Embryonic facial prominence (tissue), 1 donor: Measurements from ENCODE around the gene HPDL.

Experiments used
- DNase-seq: peaks from one replicate; pipeline ENCODE4 v3.0.0-alpha.2; 2016; ENCODE audit errors: extremely low spot score

The HPDL gene

DNA sequence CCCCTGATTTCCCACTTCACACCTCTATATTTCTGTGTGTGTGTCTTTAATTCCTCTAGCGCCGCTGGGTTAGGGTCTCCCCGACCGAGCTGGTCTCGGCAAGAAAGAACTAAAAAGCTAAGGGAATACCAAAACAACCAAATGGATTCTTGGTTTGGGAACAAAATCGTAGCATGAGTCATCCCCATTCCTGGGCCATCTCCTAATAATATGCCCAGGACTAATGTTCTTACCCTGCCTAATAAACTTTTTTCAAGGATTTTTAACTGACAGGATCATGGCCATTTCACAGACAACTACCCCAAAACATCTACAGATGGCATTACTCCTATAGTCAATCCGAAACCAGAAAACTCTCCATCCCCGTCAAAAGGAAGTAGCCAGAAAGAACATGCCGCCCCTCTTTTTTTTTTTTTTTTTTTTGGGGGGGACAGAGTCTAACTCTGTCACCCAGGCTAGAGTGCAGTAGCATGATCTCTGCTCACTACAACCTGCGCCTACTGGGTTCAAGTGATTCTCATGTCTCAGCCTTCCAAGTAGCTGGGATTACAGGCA lies 4.1 kb upstream of the HPDL start:
- no peak for DNase-seq

GRCh38 chr1:45325851-45326506 lies 716 bp upstream of the HPDL start:
- DNase-seq = no peak

GRCh38 chr1:45327644-45328515 lies 1.2 kb downstream of the HPDL start:
- no peak for DNase-seq

DNA sequence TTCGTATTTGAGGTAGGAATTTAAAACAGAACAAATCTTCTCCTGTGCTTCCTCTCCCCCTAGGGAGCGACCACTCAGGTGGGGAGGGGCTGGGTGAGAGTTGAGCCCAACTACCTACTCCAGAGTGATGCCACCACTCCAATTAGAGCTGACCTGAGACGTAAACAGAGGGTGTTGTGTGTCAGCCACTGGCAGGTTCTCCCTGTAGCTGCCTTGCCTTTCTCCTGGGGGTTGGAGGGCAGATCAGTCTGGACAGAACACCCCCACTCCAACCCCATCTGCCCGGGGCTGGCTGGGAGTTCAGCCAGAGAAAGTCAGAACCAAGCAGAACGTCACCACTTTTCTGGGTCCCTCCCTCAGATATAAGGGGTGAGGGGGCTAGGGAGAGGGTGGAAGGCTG lies 2.0 kb downstream of the HPDL start:
- DNase-seq = no peak

DNA sequence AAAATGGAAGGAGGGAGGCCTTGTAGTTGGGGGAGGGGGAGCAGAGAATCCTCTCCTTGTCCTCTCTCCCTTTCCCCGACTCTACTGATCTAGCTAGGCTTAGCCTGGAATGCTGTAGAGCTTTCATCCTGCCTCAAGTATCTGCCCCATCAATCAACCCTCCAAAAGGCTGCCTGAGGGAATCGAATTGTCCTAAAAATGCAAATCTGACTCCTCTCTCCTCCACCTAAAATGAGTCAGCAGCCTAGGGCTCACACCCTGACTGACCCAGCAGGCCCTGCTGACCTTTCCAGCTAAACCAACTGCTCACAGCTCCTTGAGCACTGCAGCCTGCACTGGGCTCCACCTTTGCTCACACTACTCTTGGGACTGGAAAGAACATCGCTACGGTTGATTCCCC lies 2.8 kb downstream of the HPDL start:
- DNase-seq = no peak

- no peak for DNase-seq
Observed at GRCh38 chr1:45331436-45332345, 5.0 kb downstream of the HPDL start.

- DNase-seq = no peak
Observed at GRCh38 chr1:45332346-45332720, 5.6 kb downstream of the HPDL start.

DNA sequence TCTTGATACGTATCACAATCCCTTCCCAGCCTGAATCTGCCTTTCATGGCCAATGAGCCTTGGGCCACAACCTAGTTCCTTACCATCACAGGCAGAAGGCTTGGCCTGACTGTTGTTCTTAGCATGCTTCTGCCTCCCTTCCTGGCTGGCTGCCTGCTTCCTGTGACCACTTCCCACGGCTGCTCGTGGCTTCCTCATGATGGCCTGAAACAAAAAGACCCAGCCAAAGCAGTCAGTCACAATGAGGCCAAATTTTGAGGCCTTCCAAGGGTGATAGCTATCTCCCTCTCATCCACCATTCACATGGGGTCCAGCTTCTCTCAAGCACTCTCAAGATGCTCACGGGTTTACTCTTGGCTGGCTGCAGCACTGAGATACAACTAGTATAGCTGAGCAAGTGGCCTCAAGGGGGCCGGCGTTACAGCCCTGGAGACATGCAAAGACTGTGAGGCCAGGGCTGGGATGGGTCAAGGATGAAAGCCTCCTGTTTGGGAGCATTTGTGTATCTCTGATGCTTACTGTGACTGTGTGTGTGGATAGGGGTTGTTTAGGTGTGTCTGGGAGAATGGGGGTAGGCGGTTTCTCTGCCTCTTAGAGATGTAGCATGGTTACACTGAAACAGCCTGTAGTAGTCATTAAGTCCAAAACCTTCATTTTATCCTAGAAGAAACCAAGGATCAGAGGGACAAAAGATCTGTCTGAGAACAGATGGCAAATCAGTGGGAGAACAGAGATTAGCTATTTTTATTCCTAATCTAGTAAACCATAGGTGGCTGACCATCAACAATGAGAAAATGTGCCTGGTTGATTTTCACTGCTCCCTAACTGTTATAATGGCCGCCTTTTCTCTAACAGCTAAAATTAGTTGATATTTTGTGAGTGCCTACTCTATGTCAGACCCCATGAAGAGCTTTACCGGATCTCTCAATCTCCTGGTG lies 7.9 kb downstream of the HPDL start:
- no peak for DNase-seq

DNA sequence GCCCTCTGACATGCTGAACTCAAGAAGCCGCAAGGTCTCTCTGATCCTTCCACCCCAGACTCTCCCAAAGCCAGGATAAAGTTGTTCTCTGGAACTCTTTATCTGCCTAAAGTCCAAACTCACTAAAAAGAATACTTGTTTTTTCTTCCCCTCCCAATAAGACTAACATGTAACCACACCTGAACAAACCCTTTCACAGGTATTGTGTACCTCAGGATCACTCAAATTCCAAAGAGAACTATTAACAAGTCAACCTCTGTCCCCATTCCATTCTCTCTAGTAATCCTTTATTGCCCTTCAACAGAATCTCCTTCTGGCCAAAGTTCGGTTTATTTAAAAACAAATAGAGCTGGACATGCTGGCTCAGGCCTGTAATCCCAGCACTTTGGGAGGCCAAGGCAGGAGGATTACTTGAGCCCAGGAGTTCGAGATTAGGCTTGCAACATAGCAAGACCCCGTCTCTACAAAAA lies 9.2 kb downstream of the HPDL start:
- DNase-seq = no peak

DNA sequence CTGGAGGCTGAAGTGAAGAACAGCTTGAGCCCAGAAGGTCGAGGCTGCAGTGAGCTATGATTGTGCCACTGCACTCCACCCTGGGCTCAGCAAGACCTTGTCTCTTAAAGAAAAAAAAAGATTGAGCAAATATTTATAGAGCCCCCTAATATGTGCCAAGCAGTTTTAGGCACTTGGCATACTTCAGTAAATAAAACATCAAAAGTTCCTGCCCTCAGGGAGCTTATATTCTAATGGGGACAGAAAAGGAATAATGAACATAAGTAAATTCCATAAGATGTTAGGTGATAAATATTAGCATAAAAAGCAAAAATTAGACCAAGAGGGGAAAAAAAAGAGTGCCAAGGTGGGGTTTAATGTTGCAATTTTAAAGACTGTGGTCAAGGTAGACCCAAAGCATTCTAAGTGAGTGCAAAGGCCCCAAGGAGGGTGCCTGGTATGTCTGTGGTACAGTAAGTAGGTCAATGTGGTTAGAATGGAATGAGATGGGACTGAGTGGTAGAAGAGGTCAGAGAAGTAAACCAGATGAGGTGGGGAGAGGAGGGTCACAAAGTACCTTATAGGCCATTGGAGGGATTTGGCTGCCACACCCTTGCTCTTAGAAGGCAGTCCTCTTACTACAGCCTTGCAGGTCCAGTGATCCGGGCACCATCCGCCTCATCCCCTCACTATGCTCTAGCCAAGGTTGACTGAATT lies 11.1 kb downstream of the HPDL start:
- DNase-seq = no peak

DNA sequence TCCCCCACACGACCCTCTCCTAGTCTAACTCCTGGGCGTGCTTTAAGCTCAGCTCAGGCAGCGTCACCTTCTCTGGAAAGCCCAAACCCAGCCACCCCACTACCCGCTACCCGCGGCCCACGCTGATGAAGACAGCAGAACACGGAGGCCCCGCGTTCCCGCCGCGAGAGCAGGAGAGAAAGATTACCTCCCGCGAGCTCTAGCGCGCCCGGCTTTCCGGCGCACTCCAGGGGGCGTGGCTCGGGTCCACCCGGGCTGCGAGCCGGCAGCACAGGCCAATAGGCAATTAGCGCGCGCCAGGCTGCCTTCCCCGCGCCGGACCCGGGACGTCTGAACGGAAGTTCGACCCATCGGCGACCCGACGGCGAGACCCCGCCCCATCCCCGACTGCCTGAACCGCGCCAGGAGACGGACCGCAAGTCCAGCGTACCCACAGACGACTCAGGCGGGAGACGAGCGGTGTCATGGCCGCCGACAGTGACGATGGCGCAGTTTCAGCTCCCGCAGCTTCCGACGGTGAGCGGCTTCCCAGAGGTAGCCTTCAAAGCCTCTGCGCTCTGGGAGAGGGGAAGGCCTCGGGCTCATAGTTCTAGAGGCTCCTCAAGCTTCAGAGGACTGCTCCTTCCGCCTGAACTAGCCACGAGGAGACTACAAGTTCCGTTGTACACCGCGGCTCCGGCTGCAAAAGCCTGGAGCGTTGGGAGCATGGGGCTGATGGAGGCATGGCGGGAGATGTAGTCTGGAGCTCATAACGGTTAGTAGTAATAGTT lies 13.3 kb downstream of the HPDL start, which contains the start of the genes MUTYH and TOE1:
Gene MUTYH, minus strand, starts transcription at position 652 of the 770 bp plus-strand sequence. CDS start 5,935 bp downstream, outside the sequence.
Gene TOE1, plus strand, starts transcription at position 382 of the 770 bp plus-strand sequence. Its CDS starts 83 bp downstream, at position 465.
- DNase-seq = peak; percentile 87

GRCh38 chr1:45340816-45341466 lies 14.2 kb downstream of the HPDL start:
- no peak for DNase-seq

- DNase-seq = no peak
Observed at GRCh38 chr1:45344499-45344898, 17.8 kb downstream of the HPDL start.

- no peak for DNase-seq
Observed at GRCh38 chr1:45345014-45345413, 18.3 kb downstream of the HPDL start.

DNA sequence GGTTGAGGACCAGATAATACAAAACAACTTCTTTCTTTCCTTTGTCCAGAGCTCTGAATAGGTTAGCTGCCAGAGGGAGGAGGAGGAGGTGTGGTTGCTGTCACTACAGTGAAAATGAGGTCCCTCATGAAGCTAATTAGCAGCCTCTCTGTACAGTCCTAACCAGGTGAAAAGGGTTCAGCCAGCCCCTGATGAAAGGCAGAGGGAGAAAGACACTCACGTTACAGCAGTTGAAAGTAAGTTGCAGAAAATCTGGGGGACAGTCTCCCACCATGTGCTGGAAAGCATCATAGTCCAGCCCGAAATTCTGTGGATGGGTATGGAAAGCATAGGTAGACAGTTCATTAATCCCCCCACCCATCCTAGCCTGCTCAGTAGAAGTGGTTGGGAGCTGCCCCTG lies 19.8 kb downstream of the HPDL start:
- DNase-seq = no peak

- DNase-seq = no peak
Observed at GRCh38 chr1:45348020-45348419, 21.3 kb downstream of the HPDL start.

- DNase-seq = no peak
Observed at GRCh38 chr1:45348609-45348965, 21.9 kb downstream of the HPDL start.

DNA sequence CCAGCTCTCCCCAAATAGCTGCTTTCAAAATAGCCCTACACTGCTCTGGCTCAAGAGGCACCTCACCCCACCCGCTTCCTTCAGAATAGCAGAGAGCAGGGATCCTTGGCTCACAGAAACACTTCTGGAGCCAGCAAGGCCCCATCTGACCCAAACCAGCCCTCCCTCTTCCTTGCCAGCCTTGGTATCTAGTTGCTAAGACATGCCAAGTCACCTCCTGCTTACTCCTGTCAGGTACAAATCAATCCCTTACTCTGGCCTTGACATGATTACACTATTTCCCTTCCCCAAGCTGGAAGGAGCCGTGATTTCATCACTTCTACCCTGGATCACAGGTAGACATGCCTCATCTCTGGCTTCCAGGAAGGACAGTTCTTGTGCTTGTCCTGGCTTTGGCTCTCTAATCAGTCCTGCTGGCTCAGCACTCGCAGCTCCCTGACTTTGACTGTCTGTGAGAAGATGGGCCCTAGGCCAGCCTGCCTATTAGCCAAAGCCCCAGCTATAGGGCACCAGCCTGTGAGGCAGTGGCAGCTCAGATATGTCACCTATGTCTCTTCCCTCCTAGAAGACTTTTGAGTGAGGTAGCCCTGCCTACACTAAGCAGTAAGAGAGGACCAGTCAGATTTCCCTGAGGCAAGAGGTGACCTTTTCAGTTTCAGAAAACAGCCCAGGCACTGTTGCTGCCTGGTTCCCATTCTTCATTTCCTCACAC lies 22.4 kb downstream of the HPDL start:
- no peak for DNase-seq
